ENCODE results near the gene CSGALNACT2. TPM values are rescaled to one million over a fixed set of nuclear protein-coding genes. Genes with fewer than 3 reads are reported as not detected.

CSGALNACT2 gene
- total and polyA plus RNA-seq, 2 donors (not counting 1 experiment from before 2014, with no cell fraction given): 10.9 to 24.0 TPM

- H3K9ac ChIP-seq (ENCODE audit: low read length): no peak overlapping the region
- ATAC-seq (ENCODE audit: low read depth) (no peak), DNase-seq (no peak)
- no peaks in the 10 kb centered on the region for H3K9me3 Mint-ChIP-seq (ENCODE audit: insufficient read depth)
- H3K36me3 ChIP-seq (replicated peaks in 1 of 2; ENCODE audit: control extremely low read depth in 1 of 2, control insufficient read depth in 1 of 2, extremely low read depth in 1 of 2, insufficient read depth in 2 of 2, low read length in 1 of 2): no peaks in the 10 kb centered on the region
- no peak overlapping the region for H3K4me3 Mint-ChIP-seq
- H3K27ac ChIP-seq (ENCODE audit: low read length in 2 of 2): no peak overlapping the region
- H3K4me1 ChIP-seq (ENCODE audit: control insufficient read depth in 2 of 2, insufficient read depth in 2 of 2, low read length in 2 of 2): peaks cover 0 to 6% of the 10 kb centered on the region in 2 donors
- peaks cover 0 to 3% (median 0%) of the 10 kb centered on the region in 4 experiments for H3K27me3 ChIP-seq (replicated peaks in 1 of 4; ENCODE audit: control extremely low read depth in 1 of 4, control insufficient read depth in 3 of 4, insufficient read depth in 4 of 4, low read length in 3 of 4)
- ChIA-PET CTCF (interaction anchor here (1.4 kb wide), 1 partner anchor 14 kb away, joined by 3 read pairs; no protein-coding TSS in a partner anchor), POLR2A (no interaction called here)
- no peak overlapping the region for H2AFZ ChIP-seq (ENCODE audit: insufficient read depth, low read depth, low read length, poor library complexity, severe bottlenecking)
- H3K27me3 Mint-ChIP-seq: peaks cover 18% of the 10 kb centered on the region
- H3K9me3 ChIP-seq (ENCODE audit: control extremely low read depth in 1 of 3, control insufficient read depth in 2 of 3, insufficient read depth in 1 of 3, low read length in 2 of 3): no peaks in the 10 kb centered on the region
- TF ChIP-seq CTCF (IDR thresholded peaks at IDR 0.05): no peak
- no peak for TF ChIP-seq EZH2 (IDR thresholded peaks at IDR 0.05; ENCODE audit: borderline replicate concordance, insufficient read depth, low read depth, low read length, poor library complexity, severe bottlenecking)
- no peak overlapping the region for H3K4me3 ChIP-seq (ENCODE audit: control extremely low read depth in 1 of 5, extremely low read depth in 1 of 5, insufficient read depth in 1 of 5, low read depth in 2 of 5, low read length in 4 of 5)
- H3K27ac Mint-ChIP-seq: no peak overlapping the region
- intact Hi-C loops (cut with micrococcal nuclease): no loop called here
- H3K79me2 ChIP-seq (ENCODE audit: control insufficient read depth, insufficient read depth, low read length): no peaks in the 10 kb centered on the region
- no peaks in the 10 kb centered on the region for H4K20me1 ChIP-seq (ENCODE audit: control insufficient read depth, insufficient read depth, low read length, poor library complexity, severe bottlenecking)
- whole genome bisulfite sequencing (ENCODE audit: insufficient coverage): 94% methylated on average over 18 of the region's 18 CpGs
- H3K4me2 ChIP-seq (replicated peaks; ENCODE audit: low read depth, low read length, poor library complexity, severe bottlenecking): no peak overlapping the region
- H3K4me1 Mint-ChIP-seq: no peaks in the 10 kb centered on the region
Observed at GRCh38 chr10:43218206-43218950, 80.1 kb downstream of the CSGALNACT2 start.

Data from B cell (primary cell).